Astrocyte (in vitro differentiated cells and primary cell): ENCODE measurements around the gene CACNA2D4.

ENCODE experiments used
- EZH2 ChIP-seq: IDR thresholded peaks from 2 replicates; pipeline ENCODE4 v1.6.1; 2012; ENCODE audit warnings: mild to moderate bottlenecking, low read length, inconsistent platforms; ENCODE audit not compliant: insufficient read depth
- TF ChIP-seq, protein P1 (sequence below): IDR thresholded peaks from 2 replicates; pipeline ENCODE4 v1.5.1; 2011; ENCODE audit warnings: low read depth, mild to moderate bottlenecking, inconsistent platforms, low read length, moderate library complexity; ENCODE audit not compliant: insufficient read depth

DNA sequence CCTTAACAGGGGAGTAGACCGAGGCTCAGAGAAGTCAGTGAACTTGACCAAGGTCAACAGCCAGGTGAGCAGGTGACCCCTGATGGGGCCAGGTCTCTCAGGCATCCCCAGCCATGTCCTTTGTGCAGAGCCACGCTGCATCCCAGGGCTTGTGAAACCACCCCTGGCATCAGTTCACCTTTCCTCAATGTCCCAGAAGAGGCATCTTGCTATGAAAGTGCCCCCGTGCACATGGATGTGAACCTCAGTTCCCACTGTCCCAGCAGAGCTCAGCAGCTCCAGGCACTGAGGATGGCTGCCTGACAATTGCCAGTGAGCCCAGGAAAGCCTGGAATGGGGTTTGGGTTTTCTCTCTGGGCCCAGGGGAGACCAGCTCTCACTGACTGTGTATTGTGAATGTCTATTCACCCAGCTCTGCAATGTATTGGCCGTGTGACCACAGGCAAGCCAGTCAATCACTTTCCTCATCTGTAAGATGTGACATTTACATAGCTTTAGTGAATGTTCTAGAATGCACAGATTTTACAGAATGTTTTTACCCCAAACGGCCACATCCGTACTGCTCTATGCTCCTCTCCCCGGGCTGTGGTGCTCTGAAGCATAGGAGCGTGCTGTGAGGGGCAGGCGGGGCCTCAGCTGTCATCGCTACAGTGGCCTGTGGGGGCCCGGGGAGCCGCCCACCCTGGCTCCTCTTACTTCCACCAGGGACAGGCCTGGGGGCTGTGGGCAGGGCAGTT is 4.9 kb downstream of the CACNA2D4 start:
- no peak for TF ChIP-seq EZH2
- TF ChIP-seq, protein P1, sequence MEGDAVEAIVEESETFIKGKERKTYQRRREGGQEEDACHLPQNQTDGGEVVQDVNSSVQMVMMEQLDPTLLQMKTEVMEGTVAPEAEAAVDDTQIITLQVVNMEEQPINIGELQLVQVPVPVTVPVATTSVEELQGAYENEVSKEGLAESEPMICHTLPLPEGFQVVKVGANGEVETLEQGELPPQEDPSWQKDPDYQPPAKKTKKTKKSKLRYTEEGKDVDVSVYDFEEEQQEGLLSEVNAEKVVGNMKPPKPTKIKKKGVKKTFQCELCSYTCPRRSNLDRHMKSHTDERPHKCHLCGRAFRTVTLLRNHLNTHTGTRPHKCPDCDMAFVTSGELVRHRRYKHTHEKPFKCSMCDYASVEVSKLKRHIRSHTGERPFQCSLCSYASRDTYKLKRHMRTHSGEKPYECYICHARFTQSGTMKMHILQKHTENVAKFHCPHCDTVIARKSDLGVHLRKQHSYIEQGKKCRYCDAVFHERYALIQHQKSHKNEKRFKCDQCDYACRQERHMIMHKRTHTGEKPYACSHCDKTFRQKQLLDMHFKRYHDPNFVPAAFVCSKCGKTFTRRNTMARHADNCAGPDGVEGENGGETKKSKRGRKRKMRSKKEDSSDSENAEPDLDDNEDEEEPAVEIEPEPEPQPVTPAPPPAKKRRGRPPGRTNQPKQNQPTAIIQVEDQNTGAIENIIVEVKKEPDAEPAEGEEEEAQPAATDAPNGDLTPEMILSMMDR: no peak
